Small intestine (tissue), 7 donors: Measurements from ENCODE around the gene ADAMTSL1. TPM values are rescaled to one million over a fixed set of nuclear protein-coding genes. Genes with fewer than 3 reads are reported as not detected.

Experiments
- DNase-seq, 2 donors: peaks; one replicate each; pipeline versions ENCODE4 v3.0.0 to v3.0.0-alpha.2; 2013
- FAIRE-seq: peaks from 2 replicates; lab custom pipeline; 2012; peaks lifted over from hg19 to GRCh38; lab: Jason Lieb, UNC
- H3K27ac ChIP-seq, 3 donors: one replicate each; pipeline ENCODE4 v1.5.1; 2013; ENCODE audit warnings: low read length in 2 of 3, mild to moderate bottlenecking in 2 of 3, control low read depth in 1 of 3, inconsistent platforms in 1 of 3, low read depth in 1 of 3, moderate library complexity in 1 of 3
- H3K27me3 ChIP-seq, 3 donors: one replicate each; pipeline ENCODE4 v1.6.1; 2013; ENCODE audit warnings: low read length in 3 of 3, inconsistent platforms in 1 of 3; ENCODE audit not compliant: control insufficient read depth in 3 of 3, insufficient read depth in 3 of 3
- H3K36me3 ChIP-seq, 3 donors: one replicate each; pipeline ENCODE4 v1.6.1; 2013; ENCODE audit warnings: low read length in 3 of 3, inconsistent platforms in 1 of 3, low read depth in 1 of 3, mild to moderate bottlenecking in 1 of 3, moderate library complexity in 1 of 3; ENCODE audit not compliant: control insufficient read depth in 3 of 3, insufficient read depth in 2 of 3
- H3K4me1 ChIP-seq, 3 donors: one replicate each; pipeline ENCODE4 v1.6.1; 2013; ENCODE audit warnings: low read length in 2 of 3, inconsistent platforms in 1 of 3, low read depth in 1 of 3, mild to moderate bottlenecking in 1 of 3, moderate library complexity in 1 of 3; ENCODE audit not compliant: control insufficient read depth in 3 of 3, insufficient read depth in 2 of 3
- H3K4me3 ChIP-seq, 3 donors: one replicate each; pipeline ENCODE4 v1.5.1; 2013; ENCODE audit warnings: low read length in 3 of 3, control low read depth in 1 of 3, inconsistent platforms in 1 of 3, low read depth in 1 of 3, mild to moderate bottlenecking in 1 of 3, moderate library complexity in 1 of 3
- H3K9me3 ChIP-seq, 2 donors: one replicate each; pipeline ENCODE4 v1.6.1; 2013; ENCODE audit warnings: low read depth in 1 of 2, low read length in 1 of 2; ENCODE audit not compliant: control insufficient read depth in 2 of 2, insufficient read depth in 1 of 2
- WGBS, 3 donors: extraction: QIAGEN DNeasy Blood & Tissue Kit; methylation state at CpG; one replicate each; pipeline ENCODE4 v1.1.7; 2013; 5-methylcytosine and 5-hydroxymethylcytosine counted together
- polyA plus RNA-seq, 4 donors: library from polyadenylated mRNA; stranded (reverse) in 3 of 4; unstranded in 1 of 4; fragments of 200-250 nt in 3 of 4; fragments of 120-200 nt in 1 of 4; gene quantifications; one replicate each; pipeline versions ENCODE4 v1.2.1 to v1.2.3, GENCODE V29; 2013
- donor health status: healthy with polysubstance abuse.
- donor health status: control.
- donor health status: control.
- donor health status: Bipolar disorder and iron deficiency.
- donor health status: healthy.

Gene ADAMTSL1
- polyA plus RNA-seq, 4 donors = 0.97 to 1.6 TPM; not detected in 2

DNA sequence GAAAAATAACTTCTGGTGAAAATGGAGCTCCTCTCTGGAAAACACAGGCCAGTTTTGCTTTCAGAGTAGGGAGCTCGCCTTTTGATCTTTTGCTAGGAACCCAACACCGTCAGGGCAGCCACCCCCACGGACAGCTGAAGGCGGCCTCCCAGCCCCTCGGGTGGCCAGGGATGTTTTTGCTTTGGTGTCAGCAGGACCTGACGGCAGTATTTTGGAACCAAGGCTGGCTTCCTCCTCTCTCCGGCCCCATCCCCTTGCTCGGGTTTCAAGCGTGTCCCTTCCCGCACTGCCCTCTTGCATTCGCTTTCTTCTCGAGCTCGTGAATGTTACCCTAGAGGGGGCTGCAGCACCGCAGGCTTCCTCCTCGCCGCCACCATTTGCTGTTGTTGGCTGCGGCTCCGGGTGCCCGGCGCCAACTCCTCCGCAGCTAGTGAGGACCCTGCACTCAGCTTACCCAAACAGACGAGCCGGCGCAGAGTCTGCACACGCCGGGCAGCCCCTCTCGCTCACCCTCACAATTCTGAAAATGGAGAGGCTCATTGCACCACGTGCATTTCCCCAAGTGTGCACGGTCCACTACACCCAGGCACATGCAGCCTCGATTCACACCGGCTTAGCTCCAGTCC is 35.5 kb upstream of the ADAMTSL1 start:
- FAIRE-seq = no peak
- 5 to 8% (median 7%) methylated on average over 31 of the region's 31 CpGs for whole genome bisulfite sequencing, 3 donors
- H3K4me3 ChIP-seq = peak overlapping the region in 2 of 3 donors; percentile 35 to 37

DNA sequence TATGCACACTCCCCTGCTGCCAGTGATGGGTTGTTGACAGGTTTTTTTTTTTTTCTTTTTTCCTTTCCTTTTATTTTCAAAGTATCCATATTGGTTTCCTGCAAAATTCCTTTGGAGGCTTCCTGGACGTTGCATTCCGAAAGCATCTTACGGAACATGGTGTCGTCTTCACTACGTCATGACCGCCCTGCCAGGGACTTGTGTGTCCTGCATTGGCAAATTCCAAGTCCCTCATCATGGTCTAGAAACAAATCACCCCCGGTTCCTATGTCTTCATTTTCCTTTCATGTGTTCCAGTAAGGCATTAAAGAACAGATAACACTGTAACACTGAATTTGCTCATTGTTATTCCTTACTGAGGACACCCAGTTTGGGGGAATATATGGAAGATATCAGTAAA is 35.0 kb upstream of the ADAMTSL1 start:
- no peak for DNase-seq
- Histone ChIP-seq H3K36me3 (no peaks in the 10 kb centered on the region), H3K27me3 (peaks cover 0 to 7% (median 5%) of the 10 kb centered on the region in 3 donors), H3K27ac (no peak overlapping the region), H3K4me3 (peak overlapping the region in 1 of 3 donors; percentile 37), H3K4me1 (peaks cover 0 to 5% (median 3%) of the 10 kb centered on the region in 3 donors), H3K9me3 (no peaks in the 10 kb centered on the region)
- FAIRE-seq = no peak
- 78 to 88% (median 85%) methylated on average over 7 of the region's 7 CpGs for WGBS, 3 donors

More for the DNA sequence above, 35.5 kb upstream of the ADAMTSL1 start:
- Histone ChIP-seq H3K36me3 (no peaks in the 10 kb centered on the region), H3K27ac (peak overlapping the region in 1 of 3 donors; percentile 45), H3K4me1 (peaks cover 0 to 5% (median 3%) of the 10 kb centered on the region in 3 donors), H3K27me3 (peaks cover 0 to 7% (median 5%) of the 10 kb centered on the region in 3 donors), H3K9me3 (no peaks in the 10 kb centered on the region)
- peak; percentile 26 to 50 for DNase-seq

DNA sequence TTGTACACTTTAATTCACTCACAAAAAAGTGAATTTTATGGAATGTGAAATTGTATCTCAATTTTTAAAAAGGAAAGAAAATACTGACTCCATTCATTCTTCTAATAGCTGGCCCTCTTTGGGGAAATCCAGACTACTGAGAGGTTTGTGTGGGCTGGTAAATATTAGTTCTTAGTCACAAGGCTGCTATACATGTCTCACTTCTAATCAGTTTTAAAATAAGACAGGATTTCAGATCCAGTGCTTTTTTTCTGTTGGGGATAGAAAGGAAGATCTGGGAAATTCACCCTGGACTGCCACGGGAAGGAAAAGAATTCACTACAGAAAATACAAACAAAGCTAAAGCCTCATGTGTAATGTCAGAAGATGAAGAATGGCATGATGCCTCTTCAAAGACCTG is 32.7 kb upstream of the ADAMTSL1 start:
- H3K4me1 ChIP-seq = peaks cover 0 to 5% (median 3%) of the 10 kb centered on the region in 3 donors
- 15 to 41% (median 32%) methylated on average over 1 of the region's 1 CpG for WGBS, 3 donors
- FAIRE-seq (no peak), DNase-seq (no peak)
- H3K9me3 ChIP-seq = no peaks in the 10 kb centered on the region
- H3K4me3 ChIP-seq = no peak overlapping the region
- no peak overlapping the region for H3K27ac ChIP-seq
- H3K36me3 ChIP-seq = no peaks in the 10 kb centered on the region
- peaks cover 0 to 7% (median 5%) of the 10 kb centered on the region in 3 donors for H3K27me3 ChIP-seq

- Histone ChIP-seq H3K4me3 (no peak overlapping the region), H3K9me3 (no peaks in the 10 kb centered on the region), H3K4me1 (peaks cover 0 to 5% (median 3%) of the 10 kb centered on the region in 3 donors), H3K27ac (no peak overlapping the region), H3K27me3 (peaks cover 0 to 7% (median 5%) of the 10 kb centered on the region in 3 donors), H3K36me3 (no peaks in the 10 kb centered on the region)
- no peak for FAIRE-seq
- peak; percentile 73 to 79 for DNase-seq
- WGBS, 3 donors = 5 to 13% (median 6%) methylated on average over 6 of the region's 6 CpGs
Measured at GRCh38 chr9:18442629-18443491, 31.1 kb upstream of the ADAMTSL1 start.

GRCh38 chr9:18447131-18447530 is 26.8 kb upstream of the ADAMTSL1 start:
- Histone ChIP-seq H3K4me3 (no peak overlapping the region), H3K36me3 (no peaks in the 10 kb centered on the region), H3K9me3 (peaks cover 0 to 2% of the 10 kb centered on the region in 2 donors), H3K27ac (no peak overlapping the region), H3K4me1 (no peaks in the 10 kb centered on the region), H3K27me3 (no peaks in the 10 kb centered on the region)
- WGBS, 3 donors = 64 to 84% (median 79%) methylated on average over 4 of the region's 4 CpGs
- DNase-seq (no peak), FAIRE-seq (no peak)

DNA sequence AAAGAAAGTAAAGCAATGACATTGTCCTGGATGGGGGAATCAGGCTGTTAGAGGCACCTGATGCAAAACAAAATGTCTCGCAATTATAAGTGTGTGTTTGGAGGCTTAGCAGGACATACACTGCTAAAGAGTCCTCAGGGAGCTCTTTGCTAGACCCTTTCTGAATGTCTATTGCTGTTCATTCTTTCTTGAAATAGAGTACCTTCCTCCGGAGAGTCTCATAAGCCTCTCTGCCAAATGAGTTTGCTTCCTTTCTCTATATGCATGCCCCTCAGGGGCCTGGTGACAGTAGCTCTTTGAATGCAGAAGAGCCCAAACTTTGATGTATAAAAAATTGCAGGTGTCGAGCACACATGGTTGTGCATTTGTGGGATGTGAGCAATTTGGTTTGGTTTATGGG is 26.4 kb upstream of the ADAMTSL1 start:
- Histone ChIP-seq H3K27ac (no peak overlapping the region), H3K36me3 (no peaks in the 10 kb centered on the region), H3K4me1 (no peaks in the 10 kb centered on the region), H3K9me3 (peaks cover 0 to 3% of the 10 kb centered on the region in 2 donors), H3K4me3 (no peak overlapping the region), H3K27me3 (no peaks in the 10 kb centered on the region)
- FAIRE-seq (no peak), DNase-seq (no peak)
- 83 to 87% (median 87%) methylated on average over 3 of the region's 3 CpGs for WGBS, 3 donors

- DNase-seq = no peak
- FAIRE-seq = no peak
- Histone ChIP-seq H3K36me3 (no peaks in the 10 kb centered on the region), H3K4me1 (no peaks in the 10 kb centered on the region), H3K27me3 (no peaks in the 10 kb centered on the region), H3K4me3 (no peak overlapping the region), H3K27ac (no peak overlapping the region), H3K9me3 (peaks cover 0 to 5% of the 10 kb centered on the region in 2 donors)
Measured at GRCh38 chr9:18448101-18448500, 25.9 kb upstream of the ADAMTSL1 start.

- H3K4me1 ChIP-seq = peaks cover 0 to 4% (median 0%) of the 10 kb centered on the region in 3 donors
- H3K27me3 ChIP-seq = no peaks in the 10 kb centered on the region
- H3K36me3 ChIP-seq = no peaks in the 10 kb centered on the region
- FAIRE-seq (no peak), DNase-seq (no peak)
- H3K27ac ChIP-seq = no peak overlapping the region
- 55 to 57% (median 56%) methylated on average over 3 of the region's 3 CpGs for WGBS, 3 donors
- H3K9me3 ChIP-seq = peaks cover 0 to 5% of the 10 kb centered on the region in 2 donors
- no peak overlapping the region for H3K4me3 ChIP-seq
Measured at GRCh38 chr9:18451406-18451805, 22.5 kb upstream of the ADAMTSL1 start.
